WTC11 (cell line): ENCODE data around the gene CMC4. TPM values are rescaled to one million over a fixed set of nuclear protein-coding genes. Genes with fewer than 3 reads are reported as not detected.

Experiments used
- ATAC-seq: fragments of 200-7000 bp; cut with Tn5 transposase; 2 replicates; pipeline ENCODE4 v1.10.0; 2021; ENCODE audit warnings: mild to moderate bottlenecking, moderate library complexity
- CTCF ChIA-PET: fragments of 300-600 bp; sonication (Branson Sonifier 250); formaldehyde crosslinking; loops from one replicate; lab custom pipeline; 2021; ENCODE audit warnings: antibody characterized with exemption; lab: Charles Lee
- POLR2A ChIA-PET: fragments of 350-600 bp; sonication (Branson Sonifier 250); formaldehyde crosslinking; loops from one replicate; lab custom pipeline; 2021; ENCODE audit warnings: antibody characterized with exemption; lab: Charles Lee
- DNase-seq: peaks from one replicate; pipeline ENCODE4 v3.0.0; 2021; ENCODE audit warnings: low spot score
- H3K27ac Mint-ChIP-seq: 2 replicates; pipeline ENCODE4 v1.8.0; 2021; ENCODE audit warnings: mixed read lengths
- H3K27me3 Mint-ChIP-seq: 2 replicates; pipeline ENCODE4 v1.8.0; 2021; ENCODE audit warnings: low read depth, mild to moderate bottlenecking, moderate library complexity, mixed read lengths
- H3K36me3 Mint-ChIP-seq: 2 replicates; pipeline ENCODE4 v1.8.0; 2021; ENCODE audit warnings: mixed read lengths
- H3K4me1 Mint-ChIP-seq: 2 replicates; pipeline ENCODE4 v1.8.0; 2022; ENCODE audit warnings: mixed read lengths
- H3K4me3 Mint-ChIP-seq: 2 replicates; pipeline ENCODE4 v1.8.0; 2021; ENCODE audit warnings: mild to moderate bottlenecking, moderate library complexity, mixed read lengths
- H3K9me3 Mint-ChIP-seq: 2 replicates; pipeline ENCODE4 v1.8.0; 2021; ENCODE audit warnings: mixed read lengths
- AR ChIP-seq: fragments of 250-450 bp; sonication (Bioruptor Pico); IDR thresholded peaks from 2 replicates; pipeline ENCODE4 v1.9.0; 2021; ENCODE audit warnings: mild to moderate bottlenecking
- CREM ChIP-seq: sonication (generic); formaldehyde crosslinking; IDR thresholded peaks from 2 replicates; pipeline ENCODE4 v1.8.1; 2022; ENCODE audit warnings: mild to moderate bottlenecking, missing genetic modification reagents, moderate library complexity
- E2F5 ChIP-seq: sonication (generic); formaldehyde crosslinking; IDR thresholded peaks from 2 replicates; pipeline ENCODE4 v1.8.1; 2022; ENCODE audit warnings: mild to moderate bottlenecking, moderate library complexity, missing genetic modification reagents
- ESRRA ChIP-seq: sonication (generic); formaldehyde crosslinking; IDR thresholded peaks from 2 replicates; pipeline ENCODE4 v1.8.1; 2022; ENCODE audit warnings: mild to moderate bottlenecking, missing genetic modification reagents, borderline replicate concordance
- ETV6 ChIP-seq: sonication (generic); formaldehyde crosslinking; IDR thresholded peaks from 2 replicates; pipeline ENCODE4 v1.8.1; 2022; ENCODE audit warnings: mild to moderate bottlenecking, missing genetic modification reagents
- GABPB1 ChIP-seq: sonication (generic); formaldehyde crosslinking; IDR thresholded peaks from 2 replicates; pipeline ENCODE4 v1.8.1; 2023; ENCODE audit warnings: mild to moderate bottlenecking, missing genetic modification reagents
- GTF2I ChIP-seq: fragments of 250-450 bp; sonication (Bioruptor Pico); conservative IDR thresholded peaks from 2 replicates; pipeline ENCODE4 v1.4.0; 2021; ENCODE audit warnings: mild to moderate bottlenecking
- KAT7 ChIP-seq: sonication (generic); formaldehyde crosslinking; IDR thresholded peaks from 2 replicates; pipeline ENCODE4 v1.8.1; 2023; ENCODE audit warnings: missing genetic modification reagents, mild to moderate bottlenecking, borderline replicate concordance
- MXD4 ChIP-seq: fragments of 250-450 bp; sonication (Bioruptor Pico); IDR thresholded peaks from 2 replicates; pipeline ENCODE4 v1.8.0; 2021; ENCODE audit warnings: mild to moderate bottlenecking, moderate library complexity, borderline replicate concordance
- MYBL2 ChIP-seq: sonication (generic); formaldehyde crosslinking; IDR thresholded peaks from 2 replicates; pipeline ENCODE4 v1.8.1; 2023; ENCODE audit warnings: mild to moderate bottlenecking, moderate library complexity, missing genetic modification reagents
- OVOL2 ChIP-seq: fragments of 250-450 bp; sonication (Bioruptor Pico); IDR thresholded peaks from 2 replicates; pipeline ENCODE4 v1.9.0; 2021; ENCODE audit warnings: mild to moderate bottlenecking, borderline replicate concordance
- SMAD4 ChIP-seq: sonication (generic); formaldehyde crosslinking; IDR thresholded peaks from 2 replicates; pipeline ENCODE4 v1.8.0; 2022; ENCODE audit warnings: mild to moderate bottlenecking, missing genetic modification reagents
- SOX15 ChIP-seq: fragments of 250-450 bp; sonication (Bioruptor Pico); IDR thresholded peaks from 2 replicates; pipeline ENCODE4 v1.9.0; 2021; ENCODE audit warnings: mild to moderate bottlenecking
- TCF7 ChIP-seq: sonication (generic); formaldehyde crosslinking; IDR thresholded peaks from 2 replicates; pipeline ENCODE4 v1.8.0; 2022; ENCODE audit warnings: mild to moderate bottlenecking, low read depth, missing genetic modification reagents, moderate library complexity
- TP53 ChIP-seq: sonication (generic); formaldehyde crosslinking; IDR thresholded peaks from 2 replicates; pipeline ENCODE4 v1.8.1; 2023; ENCODE audit warnings: mild to moderate bottlenecking, missing genetic modification reagents
- ZNF121 ChIP-seq: sonication (generic); formaldehyde crosslinking; IDR thresholded peaks from 2 replicates; pipeline ENCODE4 v1.8.0; 2023; ENCODE audit warnings: missing genetic modification reagents
- ZNF138 ChIP-seq: sonication (generic); formaldehyde crosslinking; conservative IDR thresholded peaks from 2 replicates; pipeline ENCODE4 v1.8.1; 2022; ENCODE audit warnings: mild to moderate bottlenecking, moderate library complexity, missing genetic modification reagents
- ZNF396 ChIP-seq: fragments of 250-450 bp; sonication (Bioruptor Pico); IDR thresholded peaks from 2 replicates; pipeline ENCODE4 v1.8.0; 2021; ENCODE audit warnings: mild to moderate bottlenecking, moderate library complexity, borderline replicate concordance
- total RNA-seq: library from RNA; stranded (reverse); gene quantifications from 3 replicates; pipeline ENCODE4 v1.2.3, GENCODE V29; 2021
- TF ChIP-seq, protein P1 (sequence below): sonication (generic); formaldehyde crosslinking; IDR thresholded peaks from 2 replicates; pipeline ENCODE4 v1.8.0; 2023; ENCODE audit warnings: missing genetic modification reagents
- TF ChIP-seq, protein P2 (sequence below): sonication (generic); formaldehyde crosslinking; conservative IDR thresholded peaks from 2 replicates; pipeline ENCODE4 v1.8.1; 2022; ENCODE audit warnings: mild to moderate bottlenecking, missing genetic modification reagents
- TF ChIP-seq, protein P3 (sequence below): sonication (generic); formaldehyde crosslinking; IDR thresholded peaks from 2 replicates; pipeline ENCODE4 v1.8.1; 2023; ENCODE audit warnings: mild to moderate bottlenecking, missing genetic modification reagents
- TF ChIP-seq, protein P4 (sequence below): sonication (generic); formaldehyde crosslinking; IDR thresholded peaks from 2 replicates; pipeline ENCODE4 v1.8.1; 2023; ENCODE audit warnings: mild to moderate bottlenecking, missing genetic modification reagents, moderate library complexity
- TF ChIP-seq, protein P5 (sequence below): sonication (generic); formaldehyde crosslinking; IDR thresholded peaks from 2 replicates; pipeline ENCODE4 v1.8.1; 2023; ENCODE audit warnings: mild to moderate bottlenecking, moderate library complexity, missing genetic modification reagents

Gene CMC4
- total RNA-seq, 1 experiment from 2014 or later, result 3.0 TPM

DNA sequence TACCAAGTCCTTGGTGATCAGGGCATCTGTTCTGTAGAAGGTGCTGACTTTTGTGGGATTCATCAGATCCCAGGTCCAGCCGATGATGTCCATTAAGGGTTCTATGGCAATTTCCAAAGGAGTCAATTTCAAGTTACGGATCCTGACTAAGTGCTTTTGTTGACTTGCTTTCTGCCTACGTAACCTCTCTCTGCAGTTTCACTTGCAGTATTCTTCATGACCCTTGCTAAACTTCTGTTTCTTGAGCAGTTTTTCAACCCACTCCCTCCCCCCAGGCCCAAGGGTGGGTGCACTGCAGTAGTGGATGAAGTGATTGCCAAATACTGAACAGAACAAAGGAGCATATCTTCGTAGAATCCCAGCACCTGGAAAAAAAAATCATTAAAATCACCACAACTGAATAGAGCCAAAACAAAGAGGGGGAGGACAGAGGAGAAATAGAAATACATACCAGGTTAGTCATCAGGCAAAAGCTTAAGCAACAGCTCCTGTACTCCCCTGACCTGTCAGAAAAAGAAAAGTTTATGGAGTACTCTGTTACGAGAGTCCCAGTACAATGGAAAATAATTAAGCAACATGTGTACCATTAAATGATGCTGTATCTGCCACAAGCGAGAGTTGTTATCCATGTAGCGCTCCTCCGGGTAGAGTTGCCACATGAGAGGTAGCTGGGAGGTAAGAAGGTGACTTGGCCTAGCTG, 5.8 kb downstream of the CMC4 start:
- CTCF ChIA-PET, result no interaction called here
- Mint-ChIP-seq H3K4me3 (no peak overlapping the region), H3K36me3 (peaks cover 2% of the 10 kb centered on the region; the same call in 1 of the 2 replicates), H3K27me3 (no peaks in the 10 kb centered on the region), H3K9me3 (no peaks in the 10 kb centered on the region), H3K27ac (peak overlapping the region; percentile 41; the same call in 1 of the 2 replicates), H3K4me1 (peaks cover 8% of the 10 kb centered on the region)
- POLR2A ChIA-PET, result no interaction called here
- no peak for ATAC-seq
- TF ChIP-seq ZNF396 (no peak), E2F5 (CRISPR knock-in tag) (no peak), AR (CRISPR knock-in tag) (no peak), SMAD4 (CRISPR knock-in tag) (no peak), ZNF138 (CRISPR knock-in tag) (no peak), ESRRA (no peak), TCF7 (CRISPR knock-in tag) (no peak), OVOL2 (CRISPR knock-in tag) (no peak), MXD4 (no peak), GABPB1 (CRISPR knock-in tag) (no peak), MYBL2 (no peak), CREM (CRISPR knock-in tag) (no peak), SOX15 (CRISPR knock-in tag) (no peak), KAT7 (CRISPR knock-in tag) (no peak)
- TF ChIP-seq, protein P1, sequence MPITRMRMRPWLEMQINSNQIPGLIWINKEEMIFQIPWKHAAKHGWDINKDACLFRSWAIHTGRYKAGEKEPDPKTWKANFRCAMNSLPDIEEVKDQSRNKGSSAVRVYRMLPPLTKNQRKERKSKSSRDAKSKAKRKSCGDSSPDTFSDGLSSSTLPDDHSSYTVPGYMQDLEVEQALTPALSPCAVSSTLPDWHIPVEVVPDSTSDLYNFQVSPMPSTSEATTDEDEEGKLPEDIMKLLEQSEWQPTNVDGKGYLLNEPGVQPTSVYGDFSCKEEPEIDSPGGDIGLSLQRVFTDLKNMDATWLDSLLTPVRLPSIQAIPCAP (CRISPR knock-in tag), result no peak
- TF ChIP-seq, protein P2, sequence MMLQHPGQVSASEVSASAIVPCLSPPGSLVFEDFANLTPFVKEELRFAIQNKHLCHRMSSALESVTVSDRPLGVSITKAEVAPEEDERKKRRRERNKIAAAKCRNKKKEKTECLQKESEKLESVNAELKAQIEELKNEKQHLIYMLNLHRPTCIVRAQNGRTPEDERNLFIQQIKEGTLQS (CRISPR knock-in tag), result no peak
- TF ChIP-seq, protein P3, sequence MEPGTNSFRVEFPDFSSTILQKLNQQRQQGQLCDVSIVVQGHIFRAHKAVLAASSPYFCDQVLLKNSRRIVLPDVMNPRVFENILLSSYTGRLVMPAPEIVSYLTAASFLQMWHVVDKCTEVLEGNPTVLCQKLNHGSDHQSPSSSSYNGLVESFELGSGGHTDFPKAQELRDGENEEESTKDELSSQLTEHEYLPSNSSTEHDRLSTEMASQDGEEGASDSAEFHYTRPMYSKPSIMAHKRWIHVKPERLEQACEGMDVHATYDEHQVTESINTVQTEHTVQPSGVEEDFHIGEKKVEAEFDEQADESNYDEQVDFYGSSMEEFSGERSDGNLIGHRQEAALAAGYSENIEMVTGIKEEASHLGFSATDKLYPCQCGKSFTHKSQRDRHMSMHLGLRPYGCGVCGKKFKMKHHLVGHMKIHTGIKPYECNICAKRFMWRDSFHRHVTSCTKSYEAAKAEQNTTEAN, result no peak
- no peak for DNase-seq

GRCh38 chrX:155061760-155062159, 9.2 kb downstream of the CMC4 start:
- ChIA-PET POLR2A (no interaction called here), CTCF (interaction anchor here (1.3 kb wide), 1 partner anchor 144 kb away, joined by 3 read pairs; no protein-coding TSS in a partner anchor)
- ATAC-seq (no peak), DNase-seq (no peak)
- no peak overlapping the region for H3K4me3 Mint-ChIP-seq
- H3K27ac Mint-ChIP-seq, result no peak overlapping the region
- H3K4me1 Mint-ChIP-seq, result peaks cover 4% of the 10 kb centered on the region; the same call in 1 of the 2 replicates
- H3K27me3 Mint-ChIP-seq, result no peaks in the 10 kb centered on the region
- no peaks in the 10 kb centered on the region for H3K9me3 Mint-ChIP-seq
- no peak for TF ChIP-seq SMAD4 (CRISPR knock-in tag)
- no peak for TF ChIP-seq GTF2I (CRISPR knock-in tag)
- TF ChIP-seq, protein P4, sequence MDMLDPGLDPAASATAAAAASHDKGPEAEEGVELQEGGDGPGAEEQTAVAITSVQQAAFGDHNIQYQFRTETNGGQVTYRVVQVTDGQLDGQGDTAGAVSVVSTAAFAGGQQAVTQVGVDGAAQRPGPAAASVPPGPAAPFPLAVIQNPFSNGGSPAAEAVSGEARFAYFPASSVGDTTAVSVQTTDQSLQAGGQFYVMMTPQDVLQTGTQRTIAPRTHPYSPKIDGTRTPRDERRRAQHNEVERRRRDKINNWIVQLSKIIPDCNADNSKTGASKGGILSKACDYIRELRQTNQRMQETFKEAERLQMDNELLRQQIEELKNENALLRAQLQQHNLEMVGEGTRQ (CRISPR knock-in tag), result no peak
- TF ChIP-seq TP53 (CRISPR knock-in tag), result no peak
- no peak for TF ChIP-seq ETV6 (CRISPR knock-in tag)
- no peak for TF ChIP-seq ZNF121 (CRISPR knock-in tag)
- TF ChIP-seq, protein P5, sequence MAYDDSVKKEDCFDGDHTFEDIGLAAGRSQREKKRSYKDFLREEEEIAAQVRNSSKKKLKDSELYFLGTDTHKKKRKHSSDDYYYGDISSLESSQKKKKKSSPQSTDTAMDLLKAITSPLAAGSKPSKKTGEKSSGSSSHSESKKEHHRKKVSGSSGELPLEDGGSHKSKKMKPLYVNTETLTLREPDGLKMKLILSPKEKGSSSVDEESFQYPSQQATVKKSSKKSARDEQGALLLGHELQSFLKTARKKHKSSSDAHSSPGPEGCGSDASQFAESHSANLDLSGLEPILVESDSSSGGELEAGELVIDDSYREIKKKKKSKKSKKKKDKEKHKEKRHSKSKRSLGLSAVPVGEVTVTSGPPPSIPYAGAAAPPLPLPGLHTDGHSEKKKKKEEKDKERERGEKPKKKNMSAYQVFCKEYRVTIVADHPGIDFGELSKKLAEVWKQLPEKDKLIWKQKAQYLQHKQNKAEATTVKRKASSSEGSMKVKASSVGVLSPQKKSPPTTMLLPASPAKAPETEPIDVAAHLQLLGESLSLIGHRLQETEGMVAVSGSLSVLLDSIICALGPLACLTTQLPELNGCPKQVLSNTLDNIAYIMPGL (CRISPR knock-in tag), result no peak
- TF ChIP-seq, all 79 proteins: peak for 0
- peaks cover 2% of the 10 kb centered on the region; the same call in 1 of the 2 replicates for H3K36me3 Mint-ChIP-seq
